ENCODE data around the gene MYLK2.

Gene MYLK2

GRCh38 chr20:31823360-31824124, 4.4 kb downstream of the MYLK2 start:
- TF ChIP-seq EP300 (IDR thresholded peaks at IDR 0.05; ENCODE audit: borderline replicate concordance) = no peak
- TF ChIP-seq USF1 (IDR thresholded peaks at IDR 0.05) = no peak
- no peak for TF ChIP-seq REST (IDR thresholded peaks at IDR 0.05; ENCODE audit: low read depth)
- no peak for TF ChIP-seq CEBPB (IDR thresholded peaks at IDR 0.05)
- no peak for TF ChIP-seq ZBTB7A (IDR thresholded peaks at IDR 0.05; ENCODE audit: low read depth)
- no peak for TF ChIP-seq TAF1 (IDR thresholded peaks at IDR 0.05; ENCODE audit: low read depth)
- no peak for TF ChIP-seq NFIC (IDR thresholded peaks at IDR 0.05)

- no peak for TF ChIP-seq ZBTB7A (IDR thresholded peaks at IDR 0.05; ENCODE audit: low read depth)
- no peak for TF ChIP-seq TAF1 (IDR thresholded peaks at IDR 0.05; ENCODE audit: low read depth)
- TF ChIP-seq CEBPB (IDR thresholded peaks at IDR 0.05) = no peak
- TF ChIP-seq EGR1 (IDR thresholded peaks at IDR 0.05) = no peak
- no peak for TF ChIP-seq FOXM1 (IDR thresholded peaks at IDR 0.05; ENCODE audit: borderline replicate concordance, low read depth)
- TF ChIP-seq NFIC (IDR thresholded peaks at IDR 0.05) = no peak
These were observed 4.9 kb downstream of the MYLK2 start for GRCh38 chr20:31824125-31824485.

- no peak for TF ChIP-seq USF1 (IDR thresholded peaks at IDR 0.05)
- no peak for TF ChIP-seq MAX (IDR thresholded peaks at IDR 0.05)
- TF ChIP-seq NFIC (IDR thresholded peaks at IDR 0.05) = no peak
- TF ChIP-seq CEBPB (IDR thresholded peaks at IDR 0.05) = no peak
- TF ChIP-seq EGR1 (IDR thresholded peaks at IDR 0.05) = no peak
- TF ChIP-seq REST (IDR thresholded peaks at IDR 0.05; ENCODE audit: low read depth) = no peak
- no peak for TF ChIP-seq TCF12 (IDR thresholded peaks at IDR 0.05; ENCODE audit: low read depth)
- TF ChIP-seq EP300 (IDR thresholded peaks at IDR 0.05; ENCODE audit: borderline replicate concordance) = no peak
- no peak for TF ChIP-seq TAF1 (IDR thresholded peaks at IDR 0.05; ENCODE audit: low read depth)
- TF ChIP-seq RAD21 (IDR thresholded peaks at IDR 0.05; ENCODE audit: low read depth) = no peak
- TF ChIP-seq YY1 (IDR thresholded peaks at IDR 0.05; ENCODE audit: low read depth) = no peak
- no peak for TF ChIP-seq ZBTB7A (IDR thresholded peaks at IDR 0.05; ENCODE audit: low read depth)
These were observed 5.6 kb downstream of the MYLK2 start for GRCh38 chr20:31824554-31825313.

GRCh38 chr20:31826074-31826473, 6.9 kb downstream of the MYLK2 start:
- TF ChIP-seq TCF12 (IDR thresholded peaks at IDR 0.05; ENCODE audit: low read depth) (no peak), CREB1 (IDR thresholded peaks at IDR 0.05; ENCODE audit: low read depth) (no peak), REST (IDR thresholded peaks at IDR 0.05; ENCODE audit: low read depth) (no peak), TEAD4 (IDR thresholded peaks at IDR 0.05) (no peak), USF1 (IDR thresholded peaks at IDR 0.05) (no peak), CEBPB (IDR thresholded peaks at IDR 0.05) (no peak), NFIC (IDR thresholded peaks at IDR 0.05) (no peak), FOXM1 (IDR thresholded peaks at IDR 0.05; ENCODE audit: borderline replicate concordance, low read depth) (no peak)

Data from Ishikawa (cell line).